NCI-H69 (cell line): ENCODE data around the gene TIMP2.
"Not testable (repeated sequence)": the region's sequence is repeated elsewhere in the genome, so short reads cannot be mapped to it uniquely, and the experiment has no call there.

Experiments
- DNase-seq: peaks from one replicate; lab custom pipeline; 2025; lab: John Stamatoyannopoulos, UW

Gene TIMP2

DNA sequence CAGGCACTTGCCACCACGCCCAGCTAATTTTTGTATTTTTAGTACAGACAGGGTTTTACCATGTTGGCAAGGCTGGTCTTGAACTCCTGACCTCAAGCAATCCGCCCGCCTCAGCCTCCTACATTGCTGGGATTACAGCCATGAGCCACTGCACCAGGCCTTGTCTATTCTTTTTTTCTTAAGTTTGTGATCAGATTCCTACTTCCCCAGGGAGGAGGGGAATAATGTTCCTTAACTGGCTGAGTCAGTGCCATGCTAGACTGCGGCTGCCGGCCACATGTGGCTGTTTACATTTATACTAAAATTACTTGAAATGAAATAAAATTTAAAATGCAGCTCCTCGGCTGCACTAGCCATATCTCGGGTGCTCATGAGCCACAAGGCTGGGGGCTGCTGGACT is 56.8 kb downstream of the TIMP2 start:
- no peak for DNase-seq

GRCh38 chr17:78867046-78867445 is 58.1 kb downstream of the TIMP2 start:
- not testable (repeated sequence) for DNase-seq

DNA sequence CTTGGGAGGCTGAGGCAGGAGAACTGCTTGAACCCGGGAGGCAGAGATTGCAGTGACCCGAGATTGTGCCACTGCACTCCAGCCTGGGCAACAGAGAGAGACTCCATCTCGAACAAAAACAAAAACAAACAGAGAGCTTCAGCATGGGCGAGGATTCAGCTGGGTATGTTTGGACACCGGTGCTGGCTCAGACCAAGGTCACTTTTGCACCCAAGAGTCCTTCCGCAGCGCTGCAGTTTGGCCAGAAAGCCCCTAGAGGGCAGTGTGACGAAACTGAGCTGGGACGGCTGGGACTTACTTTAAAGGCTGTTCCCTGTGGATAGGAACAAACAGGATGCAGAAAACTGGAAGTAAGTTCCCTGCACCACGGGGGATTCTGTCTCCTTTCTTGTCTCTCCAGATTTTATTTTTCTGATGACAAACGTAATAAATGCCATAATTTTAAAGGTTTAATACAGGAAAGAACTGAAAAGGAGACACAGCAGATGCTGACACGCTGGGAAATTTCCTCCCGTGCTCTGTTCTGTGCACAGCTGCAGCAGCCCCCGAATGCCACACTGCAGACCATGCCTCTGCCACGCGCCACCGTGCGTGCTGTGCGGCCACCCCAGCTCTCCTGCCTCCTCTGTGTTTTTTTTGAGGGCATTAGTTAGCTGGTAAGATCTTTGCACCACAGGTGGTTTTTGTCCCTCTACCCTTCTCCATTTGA is 59.4 kb downstream of the TIMP2 start:
- DNase-seq: peak; percentile 80

- DNase-seq: no peak
Observed at GRCh38 chr17:78864117-78864516, 61.1 kb downstream of the TIMP2 start.

- peak; percentile 67 for DNase-seq
Observed at GRCh38 chr17:78862073-78863023, 62.8 kb downstream of the TIMP2 start.

- no peak for DNase-seq
Observed at GRCh38 chr17:78861229-78861628, 64.0 kb downstream of the TIMP2 start.

DNA sequence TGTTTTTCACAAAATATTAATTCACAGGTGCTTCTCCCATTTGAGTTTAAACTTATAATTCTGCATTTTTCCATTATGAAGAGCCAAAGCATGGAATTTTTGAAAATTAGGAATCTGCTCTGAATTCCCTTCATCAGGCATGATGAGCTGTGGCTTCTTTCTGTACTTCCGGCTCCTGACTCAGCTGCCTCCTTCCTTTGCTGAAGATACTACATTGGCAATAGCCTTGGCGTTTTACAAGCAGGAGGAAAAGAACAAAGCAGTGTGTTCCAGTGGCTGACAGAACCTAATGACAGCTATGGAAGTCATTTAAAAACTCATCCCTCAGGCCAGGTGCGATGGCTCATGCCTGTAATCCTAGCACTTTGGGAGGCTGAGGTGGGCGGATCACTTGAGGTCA is 66.1 kb downstream of the TIMP2 start:
- no peak for DNase-seq

DNA sequence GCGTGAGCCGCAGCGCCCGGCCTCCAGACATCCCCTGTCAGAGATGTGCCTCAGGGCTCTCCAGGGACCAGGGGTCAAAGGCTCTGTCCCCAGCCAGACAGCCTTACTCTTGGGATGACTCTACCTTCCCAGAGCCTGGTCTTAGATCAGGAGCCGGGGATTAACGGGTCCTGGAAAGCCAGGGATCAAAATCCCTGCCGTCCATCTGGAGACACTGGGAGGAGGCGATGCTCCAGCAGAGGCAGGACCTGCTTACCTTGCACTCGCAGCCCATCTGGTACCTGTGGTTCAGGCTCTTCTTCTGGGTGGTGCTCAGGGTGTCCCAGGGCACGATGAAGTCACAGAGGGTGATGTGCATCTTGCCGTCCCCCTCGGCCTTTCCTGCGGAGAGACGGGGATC is 67.9 kb downstream of the TIMP2 start:
- DNase-seq: no peak

DNA sequence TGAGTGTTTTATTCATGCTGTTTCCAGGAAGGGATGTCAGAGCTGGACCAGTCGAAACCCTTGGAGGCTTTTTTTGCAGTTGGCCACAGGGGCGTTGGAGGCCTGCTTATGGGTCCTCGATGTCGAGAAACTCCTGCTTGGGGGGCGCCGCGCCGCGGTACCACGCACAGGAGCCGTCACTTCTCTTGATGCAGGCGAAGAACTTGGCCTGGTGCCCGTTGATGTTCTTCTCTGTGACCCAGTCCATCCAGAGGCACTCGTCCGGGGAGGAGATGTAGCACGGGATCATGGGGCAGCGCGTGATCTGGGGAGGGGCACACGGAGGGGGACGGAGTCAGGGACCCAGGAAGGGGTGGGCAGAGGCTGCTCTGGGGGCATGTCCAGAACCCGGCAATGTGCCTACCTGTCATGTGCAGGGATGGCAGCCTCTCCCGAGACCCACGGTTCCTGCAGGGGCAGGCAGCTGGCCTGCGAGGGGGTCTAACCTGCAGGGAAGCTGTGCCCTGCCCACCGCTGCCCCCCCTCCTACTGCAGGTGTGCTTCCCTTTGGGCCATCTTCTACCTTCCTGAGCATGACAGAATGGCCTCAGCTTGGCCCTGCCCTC is 69.5 kb downstream of the TIMP2 start:
- DNase-seq: no peak

DNA sequence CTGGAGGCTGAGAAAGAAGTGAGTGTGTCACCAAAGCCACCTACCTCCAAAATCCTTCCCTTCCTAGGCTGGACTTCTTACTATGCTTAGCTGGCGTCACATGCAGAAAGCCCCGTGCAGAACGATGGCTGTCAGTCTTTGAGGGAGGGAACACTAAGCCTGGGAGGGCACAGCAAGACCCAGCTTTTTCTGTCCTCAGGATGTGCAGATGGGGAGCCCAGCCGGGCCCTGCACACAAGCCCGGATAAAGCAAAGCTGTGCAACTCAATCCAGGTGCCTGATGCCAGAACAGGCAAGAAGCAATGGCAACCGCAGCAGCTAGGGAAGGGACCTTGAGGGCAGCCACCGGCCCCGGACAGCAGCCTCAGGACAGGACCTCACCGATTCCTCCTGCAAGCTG is 70.7 kb downstream of the TIMP2 start:
- no peak for DNase-seq

GRCh38 chr17:78853926-78854394 is 71.2 kb downstream of the TIMP2 start:
- no peak for DNase-seq

- DNase-seq: no peak
Observed at GRCh38 chr17:78852709-78853121, 72.5 kb downstream of the TIMP2 start.

- DNase-seq: no peak
Observed at GRCh38 chr17:78849026-78849425, 76.2 kb downstream of the TIMP2 start.

- DNase-seq: no peak
Observed at GRCh38 chr17:78847052-78847451, 78.1 kb downstream of the TIMP2 start.

DNA sequence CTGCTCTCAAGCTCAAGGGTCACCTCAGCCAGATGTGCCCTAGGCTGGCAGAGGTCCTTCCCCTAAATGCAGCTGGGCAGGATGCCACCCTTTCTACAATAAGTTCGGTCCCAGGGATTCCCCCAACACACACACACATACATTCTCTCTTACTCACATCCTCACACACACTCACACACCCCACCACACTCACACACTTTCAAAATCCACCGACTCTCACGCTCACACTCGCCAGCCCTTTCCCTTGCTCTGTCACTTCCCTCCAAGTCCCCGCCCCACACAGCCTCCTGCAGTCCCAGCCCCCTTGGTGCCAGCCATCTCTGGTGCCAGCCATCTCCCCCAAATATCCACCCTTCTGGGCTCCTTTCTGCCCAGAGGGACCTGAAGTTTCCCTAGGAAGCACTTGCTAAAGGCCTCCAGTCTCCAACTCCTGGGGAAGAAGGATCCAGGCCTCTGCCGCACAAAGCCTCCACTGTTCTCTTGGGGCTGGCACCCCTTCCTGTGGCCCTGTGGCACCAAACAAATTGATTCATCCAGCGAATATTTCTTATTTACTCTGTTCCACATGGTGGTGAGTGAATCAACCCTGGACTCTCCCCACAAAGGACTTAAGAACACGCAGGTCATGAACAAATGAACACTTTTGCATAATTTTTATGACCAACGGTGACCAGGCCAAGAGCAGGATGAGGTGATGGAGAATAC is 80.7 kb downstream of the TIMP2 start:
- DNase-seq: no peak

DNA sequence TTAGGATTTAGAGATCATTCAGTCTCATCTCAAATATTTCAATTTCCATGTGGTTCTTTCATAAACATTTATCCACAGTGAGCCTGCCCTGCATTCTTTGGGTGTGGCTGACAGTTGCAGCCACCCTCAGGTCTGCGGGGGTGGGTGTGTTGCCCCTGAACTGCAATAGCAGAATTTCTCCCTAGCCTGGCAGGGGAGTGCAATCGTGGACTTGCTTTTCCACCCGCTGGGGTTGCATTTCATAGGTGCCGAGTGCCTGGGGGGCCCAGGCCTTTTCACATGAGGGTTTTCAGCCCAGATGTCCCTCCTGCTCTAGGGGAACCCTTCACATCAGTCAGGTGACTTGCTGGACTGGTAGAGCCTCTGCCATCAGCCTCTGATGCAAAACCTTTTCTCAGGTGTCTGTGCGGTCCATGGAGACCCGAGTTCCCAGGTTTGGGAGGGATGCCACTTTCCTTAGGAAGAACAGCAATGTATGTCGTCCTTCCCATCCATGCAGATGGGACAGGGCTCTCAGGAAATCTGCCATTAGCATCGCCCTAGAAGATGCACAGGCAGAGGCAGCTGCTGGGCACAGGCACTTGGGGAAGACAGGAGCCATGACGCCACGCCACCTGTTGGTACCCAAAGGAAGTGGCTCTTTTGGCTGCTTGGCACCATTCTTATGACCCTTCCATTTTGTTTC is 82.2 kb downstream of the TIMP2 start:
- DNase-seq: peak; percentile 79

GRCh38 chr17:78840780-78841611 is 84.2 kb downstream of the TIMP2 start, which contains the start of gene USP36:
USP36 (minus strand) TSS chr17:78840814; CDS start chr17:78836363, 4,451 bp downstream.
- peak; percentile 100 for DNase-seq

DNA sequence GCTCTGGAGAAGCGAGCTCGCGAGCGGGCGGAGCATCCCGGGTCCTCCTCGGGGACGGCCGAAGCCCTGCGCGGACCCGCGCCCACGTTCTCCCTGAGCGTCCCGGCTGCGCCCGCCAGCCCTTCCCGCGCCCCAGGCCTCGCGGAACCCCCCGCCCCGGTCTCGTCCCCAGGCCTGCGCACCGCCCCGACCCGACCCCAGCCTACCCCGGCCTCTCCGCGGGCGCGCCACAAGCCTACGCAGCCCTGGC is 84.7 kb downstream of the TIMP2 start:
- DNase-seq: no peak

DNA sequence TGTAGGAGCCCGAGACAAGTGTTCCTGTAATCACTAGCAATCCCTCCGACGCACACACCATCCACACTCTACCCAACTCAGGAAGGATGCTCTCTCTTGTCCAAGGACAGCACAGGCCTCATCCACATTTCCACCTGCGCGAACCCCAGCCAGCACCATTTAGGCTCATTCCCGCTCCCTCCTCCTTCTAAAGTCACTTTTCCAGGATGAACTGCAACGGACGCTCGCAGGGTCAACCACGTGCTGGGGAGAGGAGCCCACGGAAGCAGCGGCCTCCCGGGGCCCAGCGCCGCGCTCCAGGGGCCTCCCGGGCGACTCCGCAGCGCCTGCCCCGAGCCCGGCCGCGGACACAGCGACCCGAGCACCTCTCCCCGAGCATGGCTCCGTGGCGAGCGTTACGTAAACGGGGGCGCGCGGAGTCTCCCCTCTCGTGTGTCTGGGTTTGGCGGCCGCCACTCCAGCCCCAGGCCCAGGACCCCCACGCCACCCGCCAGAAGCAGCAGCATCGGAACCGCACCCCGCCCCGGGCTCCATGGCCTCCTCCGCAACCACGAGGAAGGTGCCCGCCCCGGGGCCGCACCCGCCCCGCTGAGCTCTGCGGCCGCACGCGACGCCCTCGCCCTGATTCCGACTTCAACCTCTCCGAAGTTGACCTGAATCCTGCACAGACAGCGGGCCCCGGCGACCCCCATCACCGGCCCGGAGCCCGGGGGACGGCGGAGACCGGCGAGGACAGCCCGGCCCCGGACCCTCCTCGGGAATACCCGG is 85.2 kb downstream of the TIMP2 start:
- DNase-seq: peak; percentile 64

- DNase-seq: no peak
Observed at GRCh38 chr17:78839235-78839761, 85.9 kb downstream of the TIMP2 start.
